DOHH2 (cell line): ENCODE results near the gene BCL11B.

ENCODE experiments used
- H3F3A ChIP-seq: fragments of 200-600 bp; sonication (generic), shearing (Covaris generic); 2 replicates; pipeline ENCODE4 v1.6.0; 2016; ENCODE audit warnings: antibody characterized with exemption, mild to moderate bottlenecking; ENCODE audit not compliant: control insufficient read depth, insufficient read depth
- H3K27ac ChIP-seq: fragments of 200-600 bp; sonication (generic); 2 replicates; pipeline ENCODE4 v1.5.1; 2014; ENCODE audit warnings: low read depth, mild to moderate bottlenecking, low read length, moderate library complexity
- H3K27me3 ChIP-seq: fragments of 200-600 bp; sonication (generic); 2 replicates; pipeline ENCODE4 v1.6.1; 2014; ENCODE audit warnings: mild to moderate bottlenecking, low read length, mixed read lengths; ENCODE audit not compliant: control insufficient read depth
- H3K36me3 ChIP-seq: fragments of 200-600 bp; sonication (generic); 2 replicates; pipeline ENCODE4 v1.6.1; 2014; ENCODE audit warnings: mild to moderate bottlenecking, low read length, moderate library complexity, mixed read lengths; ENCODE audit not compliant: control insufficient read depth
- H3K4me1 ChIP-seq: fragments of 200-600 bp; sonication (generic); 2 replicates; pipeline ENCODE4 v1.6.1; 2014; ENCODE audit warnings: mild to moderate bottlenecking, low read length, mixed read lengths; ENCODE audit not compliant: control insufficient read depth
- H3K4me2 ChIP-seq: fragments of 200-600 bp; sonication (generic); 2 replicates; pipeline ENCODE4 v1.6.0; 2014; ENCODE audit warnings: mild to moderate bottlenecking, low read length, moderate library complexity
- H3K4me3 ChIP-seq: fragments of 200-600 bp; sonication (generic); 2 replicates; pipeline ENCODE4 v1.5.1; 2014; ENCODE audit warnings: mild to moderate bottlenecking, low read length, mixed read lengths
- H3K79me2 ChIP-seq: fragments of 200-600 bp; sonication (generic); 2 replicates; pipeline ENCODE4 v1.6.1; 2014; ENCODE audit warnings: mild to moderate bottlenecking, low read length, mixed read lengths; ENCODE audit not compliant: control insufficient read depth
- H3K9me2 ChIP-seq: fragments of 200-600 bp; sonication (generic); replicated peaks from 2 replicates; pipeline ENCODE4 v1.6.1; 2014; ENCODE audit warnings: mild to moderate bottlenecking, low read length, mixed read lengths; ENCODE audit not compliant: control insufficient read depth
- H3K9me3 ChIP-seq: fragments of 200-600 bp; sonication (generic); 2 replicates; pipeline ENCODE4 v1.6.1; 2014; ENCODE audit warnings: antibody characterized with exemption, low read length, mixed read lengths; ENCODE audit not compliant: control insufficient read depth, insufficient read depth
- H4K20me1 ChIP-seq: fragments of 200-600 bp; sonication (generic); 2 replicates; pipeline ENCODE4 v1.6.0; 2014; ENCODE audit warnings: low read depth, mild to moderate bottlenecking, antibody characterized with exemption, low read length, moderate library complexity; ENCODE audit not compliant: control insufficient read depth, insufficient read depth
- CTCF ChIP-seq: fragments of 200-600 bp; sonication (generic); IDR thresholded peaks from one replicate; pipeline ENCODE4 v1.5.1; 2014; ENCODE audit warnings: antibody characterized with exemption, mild to moderate bottlenecking, low read depth, low read length; ENCODE audit not compliant: poor library complexity, severe bottlenecking
- EZH2phosphoT487 ChIP-seq: fragments of 200-600 bp; sonication (generic); IDR thresholded peaks from 2 replicates; pipeline ENCODE4 v1.6.1; 2017; ENCODE audit warnings: borderline replicate concordance, mild to moderate bottlenecking, antibody characterized with exemption, low read length, moderate library complexity, mixed read lengths

Gene BCL11B

GRCh38 chr14:99226687-99227086 lies 45.3 kb downstream of the BCL11B start:
- Histone ChIP-seq H4K20me1 (no peaks in the 10 kb centered on the region), H3K4me1 (no peaks in the 10 kb centered on the region), H3K79me2 (no peaks in the 10 kb centered on the region), H3K27ac (no peak overlapping the region), H3K4me2 (no peak overlapping the region), H3K36me3 (no peaks in the 10 kb centered on the region), H3K27me3 (no peaks in the 10 kb centered on the region), H3K9me3 (no peaks in the 10 kb centered on the region), H3K9me2 (no peaks in the 10 kb centered on the region), H3K4me3 (no peak overlapping the region), H3F3A (no peaks in the 10 kb centered on the region)
- TF ChIP-seq CTCF (no peak), EZH2phosphoT487 (no peak)

GRCh38 chr14:99225436-99226203 lies 46.4 kb downstream of the BCL11B start:
- H3K27ac ChIP-seq, result no peak overlapping the region
- no peaks in the 10 kb centered on the region for H4K20me1 ChIP-seq
- H3K9me2 ChIP-seq, result no peaks in the 10 kb centered on the region
- H3K4me3 ChIP-seq, result no peak overlapping the region
- H3K36me3 ChIP-seq, result no peaks in the 10 kb centered on the region
- H3K4me1 ChIP-seq, result no peaks in the 10 kb centered on the region
- no peaks in the 10 kb centered on the region for H3F3A ChIP-seq
- H3K79me2 ChIP-seq, result no peaks in the 10 kb centered on the region
- H3K9me3 ChIP-seq, result no peaks in the 10 kb centered on the region
- TF ChIP-seq CTCF (no peak), EZH2phosphoT487 (no peak)
- H3K27me3 ChIP-seq, result no peaks in the 10 kb centered on the region
- H3K4me2 ChIP-seq, result no peak overlapping the region

GRCh38 chr14:99224948-99225347 lies 47.0 kb downstream of the BCL11B start:
- TF ChIP-seq EZH2phosphoT487, result no peak
- no peak for TF ChIP-seq CTCF
- no peak overlapping the region for H3K4me3 ChIP-seq
- H3K79me2 ChIP-seq, result no peaks in the 10 kb centered on the region
- no peak overlapping the region for H3K4me2 ChIP-seq
- no peaks in the 10 kb centered on the region for H4K20me1 ChIP-seq
- H3F3A ChIP-seq, result no peaks in the 10 kb centered on the region
- H3K27ac ChIP-seq, result no peak overlapping the region
- no peaks in the 10 kb centered on the region for H3K36me3 ChIP-seq
- H3K4me1 ChIP-seq, result no peaks in the 10 kb centered on the region
- H3K9me2 ChIP-seq, result no peaks in the 10 kb centered on the region
- no peaks in the 10 kb centered on the region for H3K27me3 ChIP-seq
- no peaks in the 10 kb centered on the region for H3K9me3 ChIP-seq
